HepG2 (cell line): ENCODE data around the gene WDR48. TPM values are rescaled to one million over a fixed set of nuclear protein-coding genes. Genes with fewer than 3 reads are reported as not detected.

Experiments
- ATF6 ChIP-seq: sonication (generic); formaldehyde crosslinking; conservative IDR thresholded peaks from 2 replicates; pipeline ENCODE4 v1.4.0; 2020; ENCODE audit warnings: missing genetic modification reagents
- ERF ChIP-seq: IDR thresholded peaks from 2 replicates; pipeline ENCODE4 v1.6.1; 2018; ENCODE audit warnings: missing biosample characterization, missing genetic modification reagents
- GATAD2A ChIP-seq: IDR thresholded peaks from 2 replicates; pipeline ENCODE4 v1.6.1; 2016
- GFI1 ChIP-seq: sonication (generic); formaldehyde crosslinking; IDR thresholded peaks from 2 replicates; pipeline ENCODE4 v1.5.0; 2020; ENCODE audit warnings: missing genetic modification reagents, mild to moderate bottlenecking, borderline replicate concordance
- HMG20A ChIP-seq: IDR thresholded peaks from 2 replicates; pipeline ENCODE4 v1.6.1; 2016; ENCODE audit warnings: borderline replicate concordance
- HNRNPK ChIP-seq: fragments of 200-400 bp; formaldehyde crosslinking; IDR thresholded peaks from 2 replicates; pipeline ENCODE4 v1.6.1; 2018; ENCODE audit warnings: low read length, low read depth, moderate library complexity, mild to moderate bottlenecking; ENCODE audit not compliant: poor library complexity, severe bottlenecking
- MAFK ChIP-seq, 2 experiments: IDR thresholded peaks in 1 of 2; conservative IDR thresholded peaks in 1 of 2; 2 replicates each; pipeline ENCODE4 v1.6.1; 2011; ENCODE audit warnings: improper control_type of control experiment in 2 of 2, low read length in 2 of 2
- NFE2L1 ChIP-seq: sonication (generic); formaldehyde crosslinking; IDR thresholded peaks from 2 replicates; pipeline ENCODE4 v1.4.0; 2020; ENCODE audit warnings: missing genetic modification reagents, mild to moderate bottlenecking, borderline replicate concordance
- PATZ1 ChIP-seq: sonication (generic); formaldehyde crosslinking; IDR thresholded peaks from 2 replicates; pipeline ENCODE4 v1.4.0; 2020; ENCODE audit warnings: missing genetic modification reagents
- POLR2AphosphoS5 ChIP-seq: IDR thresholded peaks from 2 replicates; pipeline ENCODE4 v1.6.1; 2012; ENCODE audit warnings: low read depth, low read length
- SMC3 ChIP-seq: IDR thresholded peaks from 2 replicates; pipeline ENCODE4 v1.6.1; 2011; ENCODE audit warnings: low read length, improper control_type of control experiment
- SYNCRIP ChIP-seq: fragments of 200-400 bp; formaldehyde crosslinking; IDR thresholded peaks from 2 replicates; pipeline ENCODE4 v1.6.1; 2018; ENCODE audit warnings: mild to moderate bottlenecking, low read depth, low read length; ENCODE audit not compliant: insufficient read depth
- ZNF260 ChIP-seq: sonication (generic); formaldehyde crosslinking; IDR thresholded peaks from 2 replicates; pipeline ENCODE4 v1.4.0; 2020; ENCODE audit warnings: missing genetic modification reagents, low read depth, mild to moderate bottlenecking, borderline replicate concordance
- ZNF280D ChIP-seq: sonication (generic); formaldehyde crosslinking; IDR thresholded peaks from 2 replicates; pipeline ENCODE4 v1.5.1; 2020; ENCODE audit warnings: mild to moderate bottlenecking, missing genetic modification reagents
- ZNF431 ChIP-seq: sonication (generic); formaldehyde crosslinking; IDR thresholded peaks from 2 replicates; pipeline ENCODE4 v1.9.0; 2022; ENCODE audit warnings: missing genetic modification reagents, low read depth, mild to moderate bottlenecking, borderline replicate concordance
- ZNF761 ChIP-seq: sonication (generic); formaldehyde crosslinking; conservative IDR thresholded peaks from 2 replicates; pipeline ENCODE4 v1.4.0; 2020; ENCODE audit warnings: mild to moderate bottlenecking, missing genetic modification reagents
- ZSCAN31 ChIP-seq: sonication (generic); formaldehyde crosslinking; IDR thresholded peaks from 2 replicates; pipeline ENCODE4 v1.5.0; 2020; ENCODE audit warnings: low read depth, mild to moderate bottlenecking, missing genetic modification reagents
- ZSCAN5A ChIP-seq: sonication (generic); formaldehyde crosslinking; IDR thresholded peaks from 2 replicates; pipeline ENCODE4 v1.8.0; 2022; ENCODE audit warnings: mild to moderate bottlenecking, missing genetic modification reagents, borderline replicate concordance
- ZZZ3 ChIP-seq: sonication (generic); formaldehyde crosslinking; IDR thresholded peaks from 2 replicates; pipeline ENCODE4 v1.4.0; 2020; ENCODE audit warnings: missing genetic modification reagents, mild to moderate bottlenecking, borderline replicate concordance
- polyA plus RNA-seq, 8 experiments: library from polyadenylated mRNA; depleted of rRNA in 3 of 8; stranded (reverse) in 7 of 8; unstranded in 1 of 8; fragments of >200 nt; fragmentation: Illumina TruSeq in 4 of 8; extraction: Trizol in 4 of 8; gene quantifications; 2 replicates each; pipeline versions ENCODE4 v1.2.1 to v1.2.3, GENCODE V29; 2011 to 2016; ENCODE audit warnings: low read depth in 4 of 8, missing spikeins in 1 of 8, mixed read lengths in 1 of 8; ENCODE audit not compliant: insufficient read depth in 1 of 8
- total RNA-seq, 5 experiments: library from RNA; depleted of rRNA; stranded (reverse); fragments of >200 nt; fragmentation: Illumina TruSeq; extraction: Trizol; gene quantifications; 2 replicates each; pipeline ENCODE4 v1.2.3, GENCODE V29; 2016; ENCODE audit warnings: low read depth in 1 of 5

WDR48 gene
- total and polyA plus RNA-seq, 2 of the 13 experiments (the other 11 are each of a cell fraction or from before 2014, with no cell fraction given): 29.2 to 31.2 TPM

- TF ChIP-seq ZSCAN5A (CRISPR knock-in tag) (no peak), ATF6 (CRISPR knock-in tag) (no peak), POLR2AphosphoS5 (peak; percentile 99), GFI1 (CRISPR knock-in tag) (no peak), ERF (CRISPR knock-in tag) (peak; percentile 63), ZZZ3 (CRISPR knock-in tag) (no peak), SMC3 (no peak), GATAD2A (CRISPR knock-in tag) (peak; percentile 34), SYNCRIP (no peak), NFE2L1 (no peak), MAFK (conservative IDR thresholded peaks at IDR 0.05 in 1 of 2, IDR thresholded peaks at IDR 0.05 in 1 of 2; ENCODE audit: low read length in 2 of 2) (no peak), PATZ1 (peak; percentile 66), ZNF260 (CRISPR knock-in tag) (no peak), ZNF280D (CRISPR knock-in tag) (0 out of 2 replicates have a peak, but pooled peaks have one; percentile 63), ZNF761 (CRISPR knock-in tag) (no peak; the same call in 1 of the 2 replicates), ZNF431 (CRISPR knock-in tag) (no peak), HMG20A (CRISPR knock-in tag) (no peak), ZSCAN31 (peak; percentile 65; the same call in 1 of the 2 replicates), HNRNPK (no peak)
These were observed at the start of gene WDR48, which contains the start of gene SCN11A (continued) for GRCh38 chr3:39051649-39052561.
